Aorta (tissue), 5 donors: ENCODE results near the gene ERN1. TPM values are rescaled to one million over a fixed set of nuclear protein-coding genes. Genes with fewer than 3 reads are reported as not detected.
A peak's percentile ranks its signal among the peaks of the same experiment; 100 is the strongest.

Experiments
- ATAC-seq: fragments of 200-7000 bp; cut with Tn5 transposase; one replicate; pipeline ENCODE4 v1.9.1; 2022; ENCODE audit warnings: moderate library complexity; ENCODE audit not compliant: low FRiP score
- DNase-seq, 2 donors: peaks; one replicate each; pipeline ENCODE4 v3.0.0-alpha.2; 2020
- H3K27ac ChIP-seq, 2 donors: one replicate each; pipeline ENCODE4 v1.5.1; 2013; ENCODE audit warnings: low read length in 2 of 2, mild to moderate bottlenecking in 2 of 2, moderate library complexity in 2 of 2, control low read depth in 1 of 2, inconsistent platforms in 1 of 2, low read depth in 1 of 2
- H3K27me3 ChIP-seq, 2 donors: one replicate each; pipeline ENCODE4 v1.6.1; 2013; ENCODE audit warnings: control low read depth in 1 of 2, low read length in 1 of 2, mild to moderate bottlenecking in 1 of 2, moderate library complexity in 1 of 2; ENCODE audit not compliant: insufficient read depth in 2 of 2, control insufficient read depth in 1 of 2
- H3K36me3 ChIP-seq, 2 donors: one replicate each; pipeline ENCODE4 v1.6.1; 2013; ENCODE audit warnings: control low read depth in 1 of 2, low read length in 1 of 2, mild to moderate bottlenecking in 1 of 2; ENCODE audit not compliant: insufficient read depth in 2 of 2, control insufficient read depth in 1 of 2
- H3K4me1 ChIP-seq, 2 donors: one replicate each; pipeline ENCODE4 v1.6.1; 2013; ENCODE audit warnings: low read length in 2 of 2, control low read depth in 1 of 2, mild to moderate bottlenecking in 1 of 2, moderate library complexity in 1 of 2; ENCODE audit not compliant: insufficient read depth in 2 of 2, control insufficient read depth in 1 of 2
- H3K4me3 ChIP-seq, 2 donors: one replicate each; pipeline ENCODE4 v1.5.1; 2013; ENCODE audit warnings: low read length in 2 of 2, control low read depth in 1 of 2, mild to moderate bottlenecking in 1 of 2
- H3K9me3 ChIP-seq: one replicate; pipeline ENCODE4 v1.6.1; 2013; ENCODE audit warnings: mild to moderate bottlenecking, low read length; ENCODE audit not compliant: control insufficient read depth
- WGBS, 2 donors: extraction: QIAGEN DNeasy Blood & Tissue Kit; methylation state at CpG; one replicate each; pipeline ENCODE4 v1.1.7; 2013; 5-methylcytosine and 5-hydroxymethylcytosine counted together
- intact Hi-C, 2 donors: fragments of 100-400 bp; cut with DNase I; formaldehyde crosslinking; loops; one replicate each; pipeline versions ENCODE4 v1.14.2 to v1.15.0; 2022
- polyA plus RNA-seq, 2 donors: library from polyadenylated mRNA; stranded (reverse); fragments of 200-250 nt; gene quantifications; one replicate each; pipeline ENCODE4 v1.2.3, GENCODE V29; 2013
- total RNA-seq, 2 donors: library from RNA; stranded (reverse); fragmentation: NEBNext Ultra II Directional; extraction: Animal tissue kit (Norgen Biotek cat#: 25700); gene quantifications; one replicate each; pipeline ENCODE4 v1.2.1, GENCODE V29; 2021
- donor health status: healthy with polysubstance abuse.
- donor health status: Bipolar disorder and iron deficiency.
- donor health status: DM: no; HTN: no; CAD: no.
- donor health status: DM: no; HTN: no; CAD: no.
- donor health status: DM: yes; HTN: yes; CAD: no.

The ERN1 gene
- total and polyA plus RNA-seq, 4 donors, result 1.0 to 31.0 (median 11.5) TPM

DNA sequence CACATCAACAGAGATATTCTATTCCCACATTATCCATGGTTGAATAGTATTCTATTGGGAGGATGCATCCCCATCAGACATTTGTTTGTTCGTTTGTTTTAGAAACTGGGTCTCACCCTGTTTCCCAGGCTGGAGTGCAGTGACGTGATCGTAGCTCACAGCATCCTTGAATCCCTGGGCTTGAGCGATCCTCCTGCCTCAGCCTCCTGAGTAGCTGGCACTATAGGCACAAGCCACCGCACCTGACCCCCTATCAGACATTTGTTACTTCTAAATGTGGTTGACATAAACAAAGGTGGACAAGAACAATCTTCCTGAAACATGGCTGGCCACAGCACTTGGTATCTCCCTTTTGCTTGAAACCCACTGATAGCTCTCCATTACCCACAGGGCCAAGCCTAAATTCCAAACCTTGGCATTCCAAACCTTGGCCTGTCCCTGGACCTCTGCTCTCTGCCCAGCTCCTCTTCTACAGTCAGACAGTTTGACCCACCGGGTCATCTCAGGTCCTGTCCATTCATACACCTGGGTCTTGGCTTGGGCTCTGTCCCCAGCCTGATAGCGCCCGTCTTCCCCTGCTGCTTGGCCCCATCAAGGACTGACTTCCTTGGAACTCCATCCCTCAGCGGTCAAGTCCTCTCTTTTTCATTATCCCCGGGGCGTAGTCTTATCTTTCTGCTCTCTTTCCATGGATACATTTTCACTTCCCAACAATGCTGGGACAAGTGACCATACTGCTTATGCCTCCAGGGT, 133.3 kb downstream of the ERN1 start:
- Histone ChIP-seq H3K9me3 (no peaks in the 10 kb centered on the region), H3K27ac (no peak overlapping the region), H3K4me3 (no peak overlapping the region), H3K4me1 (no peaks in the 10 kb centered on the region), H3K27me3 (no peaks in the 10 kb centered on the region), H3K36me3 (no peaks in the 10 kb centered on the region)
- intact Hi-C loops, result no loop called here
- 94 to 99% methylated on average over 11 of the region's 11 CpGs for WGBS, 2 donors
- ATAC-seq, result no peak
- DNase-seq, result peak; percentile 26 to 41

- WGBS, 2 donors, result 89 to 95% methylated on average over 5 of the region's 5 CpGs
Measured at GRCh38 chr17:63995626-63996025, 134.3 kb downstream of the ERN1 start.

GRCh38 chr17:63993368-63993985, 136.5 kb downstream of the ERN1 start:
- intact Hi-C loops, result no loop called here
- Histone ChIP-seq H3K4me1 (no peaks in the 10 kb centered on the region), H3K27me3 (no peaks in the 10 kb centered on the region), H3K36me3 (no peaks in the 10 kb centered on the region), H3K4me3 (no peak overlapping the region), H3K9me3 (no peaks in the 10 kb centered on the region), H3K27ac (no peak overlapping the region)
- DNase-seq (peak; percentile 19 to 38), ATAC-seq (no peak)
- WGBS, 2 donors, result 88 to 89% methylated on average over 3 of the region's 3 CpGs

More at GRCh38 chr17:63995626-63996025, 134.3 kb downstream of the ERN1 start:
- Histone ChIP-seq H3K4me3 (no peak overlapping the region), H3K9me3 (no peaks in the 10 kb centered on the region), H3K27me3 (no peaks in the 10 kb centered on the region), H3K27ac (no peak overlapping the region), H3K4me1 (no peaks in the 10 kb centered on the region), H3K36me3 (no peaks in the 10 kb centered on the region)
- DNase-seq (peak; percentile 18 to 48), ATAC-seq (no peak)
- intact Hi-C loops, result no loop called here

- Histone ChIP-seq H3K4me1 (no peaks in the 10 kb centered on the region), H3K27me3 (no peaks in the 10 kb centered on the region), H3K9me3 (no peaks in the 10 kb centered on the region), H3K27ac (no peak overlapping the region), H3K36me3 (no peaks in the 10 kb centered on the region), H3K4me3 (no peak overlapping the region)
- WGBS, 2 donors, result 89 to 91% methylated on average over 11 of the region's 11 CpGs
- intact Hi-C loops, result no loop called here
- DNase-seq (peak in 1 of 2 donors; percentile 56), ATAC-seq (no peak)
Measured at GRCh38 chr17:63991611-63992010, 138.3 kb downstream of the ERN1 start.

GRCh38 chr17:63989622-63990345, 140.2 kb downstream of the ERN1 start:
- H3K4me1 ChIP-seq, result no peaks in the 10 kb centered on the region
- H3K36me3 ChIP-seq, result no peaks in the 10 kb centered on the region
- H3K27ac ChIP-seq, result no peak overlapping the region
- no peaks in the 10 kb centered on the region for H3K27me3 ChIP-seq
- DNase-seq, result peak; percentile 30 to 57
- ATAC-seq, result no peak
- intact Hi-C loops, result no loop called here
- WGBS, 2 donors, result 92% methylated on average over 21 of the region's 21 CpGs
- no peaks in the 10 kb centered on the region for H3K9me3 ChIP-seq
- no peak overlapping the region for H3K4me3 ChIP-seq

Other genes starting within 250 kb of the ERN1 start
- not detected for gene GH2, start 248.2 kb downstream of the ERN1 start, total RNA-seq
- not detected for gene GH2, start 248.2 kb downstream of the ERN1 start, polyA plus RNA-seq
- gene CSH1, start 233.6 kb downstream of the ERN1 start, total RNA-seq, result not detected
- not detected for gene CSH1, start 233.6 kb downstream of the ERN1 start, polyA plus RNA-seq
- not detected for gene CSHL1, start 218.9 kb downstream of the ERN1 start, total RNA-seq
- gene CSHL1, start 218.9 kb downstream of the ERN1 start, polyA plus RNA-seq, result not detected
- not detected for gene GH1, start 211.3 kb downstream of the ERN1 start, total RNA-seq
- gene GH1, start 211.3 kb downstream of the ERN1 start, polyA plus RNA-seq, result not detected
- gene CD79B, start 197.8 kb downstream of the ERN1 start, total RNA-seq, result 1 to 10 TPM; 5.1 to 7.1 TPM
- gene CD79B, start 197.8 kb downstream of the ERN1 start, polyA plus RNA-seq, result 1 to 10 TPM in 1 of 2 donors, under 1 TPM in 1; 0.50 to 6.7 TPM
- 1 to 10 TPM; 1.5 to 3.2 TPM for gene SCN4A, start 157.2 kb downstream of the ERN1 start, total RNA-seq
- under 1 TPM in 1 of 2 donors, not detected in 1; 0.03 TPM for gene SCN4A, start 157.2 kb downstream of the ERN1 start, polyA plus RNA-seq
- under 1 TPM; 0.62 to 0.84 TPM for gene PRR29, start 131.8 kb downstream of the ERN1 start, total RNA-seq
- gene PRR29, start 131.8 kb downstream of the ERN1 start, polyA plus RNA-seq, result under 1 TPM in 1 of 2 donors, not detected in 1; 0.10 TPM
- gene ICAM2, start 109.5 kb downstream of the ERN1 start, total RNA-seq, result 10 to 100 TPM; 24.9 to 36.0 TPM
- 1 to 10 TPM; 3.9 to 9.7 TPM for gene ICAM2, start 109.5 kb downstream of the ERN1 start, polyA plus RNA-seq
- 10 to 100 TPM; 26.6 to 29.4 TPM for gene TEX2, start 133.1 kb upstream of the ERN1 start, total RNA-seq
- gene TEX2, start 133.1 kb upstream of the ERN1 start, polyA plus RNA-seq, result 10 to 100 TPM; 10.9 to 21.8 TPM